Natural killer cell treated with Interleukin-12 subunit alpha and Interleukin-12 subunit beta and Interleukin-15 and Interleukin-18, amount 100 ng/mL, for 72 hours (primary cell): ENCODE data around the gene PRAF2. TPM values are rescaled to one million over a fixed set of nuclear protein-coding genes. Genes with fewer than 3 reads are reported as not detected.

Experiments used
- ATAC-seq, 2 donors: fragments of 150-1000 bp; cut with Tn5 transposase in 1 of 2; sonication (Bioruptor Pico), chemical (Tn5 transposase) in 1 of 2; 2 replicates each; pipeline ENCODE4 v1.10.0; 2021
- DNase-seq: peaks from one replicate; pipeline ENCODE4 v3.0.0; 2022; ENCODE audit warnings: low spot score
- H3K27ac Mint-ChIP-seq, 2 donors: 1 replicate in 1 of 2; 2 replicates in 1 of 2; pipeline ENCODE4 v1.8.0; 2022; ENCODE audit warnings: mixed read lengths in 2 of 2, mild to moderate bottlenecking in 1 of 2, moderate library complexity in 1 of 2
- H3K27me3 Mint-ChIP-seq, 2 donors: 1 replicate in 1 of 2; 2 replicates in 1 of 2; pipeline ENCODE4 v1.8.0; 2022; ENCODE audit warnings: mixed read lengths in 2 of 2
- H3K36me3 Mint-ChIP-seq: one replicate; pipeline ENCODE4 v1.8.0; 2022; ENCODE audit warnings: mixed read lengths
- H3K4me1 Mint-ChIP-seq, 2 donors: 1 replicate in 1 of 2; 2 replicates in 1 of 2; pipeline ENCODE4 v1.8.0; 2022; ENCODE audit warnings: low read depth in 2 of 2, mixed read lengths in 2 of 2, mild to moderate bottlenecking in 1 of 2
- H3K4me3 Mint-ChIP-seq: one replicate; pipeline ENCODE4 v1.8.0; 2022; ENCODE audit warnings: mixed read lengths
- H3K9me3 Mint-ChIP-seq: 2 replicates; pipeline ENCODE4 v1.8.0; 2022; ENCODE audit warnings: mixed read lengths
- total RNA-seq, 2 donors: library from RNA; stranded (reverse); gene quantifications; one replicate each; pipeline ENCODE4 v1.2.3, GENCODE V29; 2022

The PRAF2 gene
- total RNA-seq, 2 donors from 2014 or later, result 16.4 to 19.5 TPM

GRCh38 chrX:49043220-49043986, 30.4 kb downstream of the PRAF2 start, which contains the start of gene TFE3:
Gene TFE3, minus strand, starts transcription at chrX:49043357. Its CDS starts 131 bp downstream, at chrX:49043226.
- Mint-ChIP-seq H3K9me3 (no peaks in the 10 kb centered on the region), H3K36me3 (no peaks in the 10 kb centered on the region), H3K27ac (peak within 1 kb of the TSS; percentile 85 to 95), H3K27me3 (no peaks in the 10 kb centered on the region), H3K4me3 (peak within 1 kb of the TSS; percentile 94), H3K4me1 (peaks cover 28 to 39% of the 10 kb centered on the region in 2 donors)
- DNase-seq, result peak; percentile 95
- ATAC-seq, result peak; percentile 95

GRCh38 chrX:49042581-49043219, 31.1 kb downstream of the PRAF2 start:
- H3K4me3 Mint-ChIP-seq, result peak overlapping the region; percentile 94
- no peak for DNase-seq
- no peaks in the 10 kb centered on the region for H3K36me3 Mint-ChIP-seq
- H3K27ac Mint-ChIP-seq, result peak overlapping the region; percentile 85 to 95
- no peaks in the 10 kb centered on the region for H3K27me3 Mint-ChIP-seq
- ATAC-seq, result no peak
- H3K9me3 Mint-ChIP-seq, result no peaks in the 10 kb centered on the region
- peaks cover 28 to 39% of the 10 kb centered on the region in 2 donors for H3K4me1 Mint-ChIP-seq

- Mint-ChIP-seq H3K4me1 (peaks cover 28 to 39% of the 10 kb centered on the region in 2 donors), H3K4me3 (peak overlapping the region; percentile 94), H3K27me3 (no peaks in the 10 kb centered on the region), H3K27ac (peak overlapping the region; percentile 85 to 95), H3K36me3 (no peaks in the 10 kb centered on the region), H3K9me3 (no peaks in the 10 kb centered on the region)
- ATAC-seq (no peak), DNase-seq (no peak)
These were observed 31.8 kb downstream of the PRAF2 start for GRCh38 chrX:49041744-49042580.

- Mint-ChIP-seq H3K9me3 (no peaks in the 10 kb centered on the region), H3K27me3 (no peaks in the 10 kb centered on the region)
These were observed 33.3 kb downstream of the PRAF2 start for GRCh38 chrX:49040376-49040955.

GRCh38 chrX:49039598-49040375, 34.0 kb downstream of the PRAF2 start:
- H3K27ac Mint-ChIP-seq, result peak overlapping the region; percentile 85 to 95
- DNase-seq, result peak; percentile 67
- H3K36me3 Mint-ChIP-seq, result no peaks in the 10 kb centered on the region
- no peaks in the 10 kb centered on the region for H3K27me3 Mint-ChIP-seq
- peak in 1 of 2 donors; percentile 5 for ATAC-seq
- H3K9me3 Mint-ChIP-seq, result no peaks in the 10 kb centered on the region
- H3K4me1 Mint-ChIP-seq, result peaks cover 28 to 39% of the 10 kb centered on the region in 2 donors
- H3K4me3 Mint-ChIP-seq, result peak overlapping the region; percentile 94

More at GRCh38 chrX:49040376-49040955, 33.3 kb downstream of the PRAF2 start:
- H3K27ac Mint-ChIP-seq, result peak overlapping the region; percentile 85 to 95
- H3K4me3 Mint-ChIP-seq, result peak overlapping the region; percentile 94
- no peak for ATAC-seq
- H3K4me1 Mint-ChIP-seq, result peaks cover 28 to 39% of the 10 kb centered on the region in 2 donors
- DNase-seq, result no peak
- no peaks in the 10 kb centered on the region for H3K36me3 Mint-ChIP-seq

DNA sequence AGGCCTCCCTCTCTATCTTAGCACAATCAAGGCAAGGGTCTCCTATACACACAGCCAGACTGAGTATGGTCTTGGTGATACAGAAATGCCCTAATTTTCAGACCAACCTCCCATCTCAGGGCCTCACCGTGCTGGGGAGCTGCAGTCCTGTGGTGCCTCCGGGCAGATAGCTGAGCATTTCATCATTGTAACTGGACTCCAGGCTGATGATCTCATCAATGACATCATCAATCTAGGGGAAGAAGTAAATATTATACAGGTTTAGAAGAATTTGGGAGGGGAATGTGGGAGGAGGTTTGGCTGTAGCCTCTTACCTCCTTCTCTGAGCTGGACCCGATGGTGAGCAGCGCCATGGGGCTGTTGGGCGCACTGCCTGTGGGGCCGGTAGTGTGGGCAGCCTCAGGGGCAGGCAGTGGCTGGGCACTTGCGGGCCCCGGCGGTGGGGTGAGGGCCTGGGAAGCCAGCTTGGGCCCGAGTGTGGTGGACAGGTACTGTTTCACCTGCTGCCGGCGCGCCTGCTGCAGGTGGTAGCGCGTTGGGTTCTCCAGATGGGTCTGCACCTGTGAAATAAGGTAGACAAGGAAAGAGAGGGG, 35.8 kb downstream of the PRAF2 start:
- Mint-ChIP-seq H3K4me3 (peak overlapping the region; percentile 20), H3K9me3 (no peaks in the 10 kb centered on the region), H3K27ac (peak overlapping the region; percentile 25 to 85), H3K36me3 (no peaks in the 10 kb centered on the region), H3K27me3 (no peaks in the 10 kb centered on the region), H3K4me1 (peaks cover 28 to 35% of the 10 kb centered on the region in 2 donors)
- DNase-seq (no peak), ATAC-seq (no peak)

GRCh38 chrX:49030283-49030682, 43.5 kb downstream of the PRAF2 start:
- no peaks in the 10 kb centered on the region for H3K27me3 Mint-ChIP-seq
- ATAC-seq (no peak), DNase-seq (no peak)
- no peaks in the 10 kb centered on the region for H3K9me3 Mint-ChIP-seq
- H3K4me1 Mint-ChIP-seq, result peaks cover 4 to 8% of the 10 kb centered on the region in 2 donors
- H3K4me3 Mint-ChIP-seq, result no peak overlapping the region
- H3K36me3 Mint-ChIP-seq, result peaks cover 11% of the 10 kb centered on the region
- H3K27ac Mint-ChIP-seq, result no peak overlapping the region

DNA sequence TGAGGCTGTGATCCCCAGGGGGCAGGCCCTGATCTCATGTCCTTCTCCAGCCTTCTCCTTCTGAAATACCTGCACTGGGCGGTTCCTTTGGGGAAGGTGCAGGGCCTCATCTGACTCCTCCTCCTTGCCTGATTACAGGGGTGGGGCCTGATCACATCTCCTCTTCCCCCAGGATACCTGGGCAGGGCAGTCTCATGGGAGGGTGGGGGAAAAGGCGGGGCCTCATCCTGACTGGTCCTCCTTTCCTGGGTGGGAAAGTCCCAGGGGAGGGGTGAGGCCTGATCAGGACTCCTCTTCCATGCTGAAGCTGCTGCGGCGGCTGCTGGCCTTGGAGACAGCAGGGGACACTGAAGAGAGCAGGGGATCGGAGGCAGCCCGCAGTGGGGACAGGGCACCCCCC, 43.9 kb downstream of the PRAF2 start:
- Mint-ChIP-seq H3K4me3 (no peak overlapping the region), H3K27ac (no peak overlapping the region), H3K36me3 (peaks cover 11% of the 10 kb centered on the region), H3K4me1 (peaks cover 4 to 8% of the 10 kb centered on the region in 2 donors), H3K9me3 (no peaks in the 10 kb centered on the region), H3K27me3 (no peaks in the 10 kb centered on the region)
- DNase-seq, result no peak
- no peak for ATAC-seq

Other genes with a start within 250 kb of the PRAF2 start
- gene ERAS, start 247.5 kb downstream of the PRAF2 start, total RNA-seq, result not detected
- gene PCSK1N, start 238.4 kb downstream of the PRAF2 start, total RNA-seq, result under 1 TPM; 0.42 to 0.55 TPM
- gene TIMM17B, start 176.2 kb downstream of the PRAF2 start, total RNA-seq, result 10 to 100 TPM; 64.0 to 64.6 TPM
- 10 to 100 TPM; 75.3 to 80.8 TPM for gene PQBP1, start 176.1 kb downstream of the PRAF2 start, total RNA-seq
- 10 to 100 TPM; 25.5 to 26.9 TPM for gene SLC35A2, start 162.4 kb downstream of the PRAF2 start, total RNA-seq
- 100 to 1,000 TPM; 291 to 478 TPM for gene PIM2, start 155.0 kb downstream of the PRAF2 start, total RNA-seq
- 10 to 100 TPM; 75.8 to 79.9 TPM for gene OTUD5, start 116.4 kb downstream of the PRAF2 start, total RNA-seq
- gene KCND1, start 102.2 kb downstream of the PRAF2 start, total RNA-seq, result 1 to 10 TPM; 3.3 to 6.2 TPM
- 100 to 1,000 TPM in 1 of 2 donors, 10 to 100 TPM in 1; 97.8 to 143 TPM for gene GRIPAP1, start 71.7 kb downstream of the PRAF2 start, total RNA-seq
- 10 to 100 TPM; 38.6 to 45.6 TPM for gene TFE3, start 30.6 kb downstream of the PRAF2 start, total RNA-seq
- 1 to 10 TPM; 5.3 to 9.0 TPM for gene CCDC120, start 15.0 kb downstream of the PRAF2 start, total RNA-seq
- 10 to 100 TPM; 48.1 to 62.3 TPM for gene WDR45, start 5.9 kb upstream of the PRAF2 start, total RNA-seq
- 10 to 100 TPM; 19.1 to 27.7 TPM for gene GPKOW, start 49.7 kb upstream of the PRAF2 start, total RNA-seq
- gene MAGIX, start 88.8 kb upstream of the PRAF2 start, total RNA-seq, result 1 to 10 TPM; 1.2 to 1.3 TPM
- 10 to 100 TPM; 50.6 to 54.0 TPM for gene PLP2, start 97.9 kb upstream of the PRAF2 start, total RNA-seq
- 10 to 100 TPM; 13.1 to 16.0 TPM for gene PRICKLE3, start 112.4 kb upstream of the PRAF2 start, total RNA-seq
- 1 to 10 TPM in 1 of 2 donors, under 1 TPM in 1; 0.84 to 1.7 TPM for gene SYP, start 126.2 kb upstream of the PRAF2 start, total RNA-seq
- under 1 TPM in 1 of 2 donors, not detected in 1; 0.14 TPM for gene CACNA1F, start 159.3 kb upstream of the PRAF2 start, total RNA-seq
- 10 to 100 TPM; 25.6 to 25.7 TPM for gene CCDC22, start 161.5 kb upstream of the PRAF2 start, total RNA-seq
- under 1 TPM; 0.55 to 0.78 TPM for gene FOXP3, start 190.7 kb upstream of the PRAF2 start, total RNA-seq
- gene PPP1R3F, start 195.8 kb upstream of the PRAF2 start, total RNA-seq, result 1 to 10 TPM; 3.4 to 3.8 TPM
- not detected for gene GAGE10, start 229.6 kb upstream of the PRAF2 start, total RNA-seq
- not detected for gene GAGE12J, start 248.0 kb upstream of the PRAF2 start, total RNA-seq